CD4-positive, alpha-beta T cell treated with Interleukin-21 for 1 hour (primary cell): ENCODE measurements around the gene STMN1.
"Not testable (repeated sequence)": the region's sequence is repeated elsewhere in the genome, so short reads cannot be mapped to it uniquely, and the experiment has no call there.

ENCODE experiments used
- DNase-seq: peaks from one replicate; pipeline ENCODE4 v3.0.0-alpha.2; 2020

The STMN1 gene

DNA sequence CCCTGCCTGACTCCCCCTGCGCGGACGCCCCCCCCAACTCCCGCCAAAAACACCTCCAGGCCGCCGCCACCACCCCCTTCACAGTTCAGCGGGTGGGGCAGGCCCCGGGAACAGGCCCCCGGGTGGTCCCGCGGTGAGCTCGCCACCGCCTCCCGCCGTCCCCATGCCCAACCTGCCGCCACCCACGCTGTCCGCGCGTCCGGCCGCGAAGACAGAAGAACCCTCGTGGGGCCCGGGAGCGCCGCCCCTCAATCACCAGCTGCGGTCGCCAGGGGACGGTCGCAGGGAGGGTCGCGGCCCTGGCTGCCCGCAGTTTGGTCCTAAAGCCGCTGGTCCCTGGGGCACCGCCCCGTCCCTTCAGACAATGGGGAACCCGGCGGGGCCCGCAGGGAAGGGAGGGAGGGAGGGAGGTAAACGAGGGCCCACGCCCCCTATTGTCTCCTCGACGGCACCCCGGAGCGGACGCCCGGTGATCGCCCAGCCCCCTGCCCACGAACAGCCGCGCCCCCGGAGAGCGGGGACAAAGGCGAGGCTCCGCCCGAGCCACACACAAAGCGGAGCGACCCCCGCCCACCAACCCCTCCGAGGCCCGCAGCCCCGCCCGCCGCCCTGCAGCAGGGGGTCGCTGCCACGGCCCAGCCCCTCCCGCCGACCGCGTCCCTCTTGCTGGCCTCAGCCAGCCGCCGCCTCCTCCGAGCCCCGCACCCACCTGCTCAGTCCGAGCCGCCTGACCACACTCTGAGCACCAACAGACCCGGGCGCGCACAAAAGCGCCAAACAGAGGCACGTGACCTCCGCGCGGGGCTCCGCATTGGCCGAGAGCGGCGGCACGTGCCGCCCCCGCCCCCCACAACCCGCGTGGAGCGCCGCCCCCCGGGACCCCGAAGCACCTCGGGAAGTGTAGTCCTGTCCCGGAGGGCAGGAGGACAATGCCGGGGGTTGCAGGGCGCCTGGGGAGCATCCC is at the start of gene STMN1:
TSS of gene STMN1 (minus strand) at position 740 of the 964 bp plus-strand sequence. CDS start 1,743 bp downstream, outside the sequence.
- DNase-seq: peak; percentile 90

DNA sequence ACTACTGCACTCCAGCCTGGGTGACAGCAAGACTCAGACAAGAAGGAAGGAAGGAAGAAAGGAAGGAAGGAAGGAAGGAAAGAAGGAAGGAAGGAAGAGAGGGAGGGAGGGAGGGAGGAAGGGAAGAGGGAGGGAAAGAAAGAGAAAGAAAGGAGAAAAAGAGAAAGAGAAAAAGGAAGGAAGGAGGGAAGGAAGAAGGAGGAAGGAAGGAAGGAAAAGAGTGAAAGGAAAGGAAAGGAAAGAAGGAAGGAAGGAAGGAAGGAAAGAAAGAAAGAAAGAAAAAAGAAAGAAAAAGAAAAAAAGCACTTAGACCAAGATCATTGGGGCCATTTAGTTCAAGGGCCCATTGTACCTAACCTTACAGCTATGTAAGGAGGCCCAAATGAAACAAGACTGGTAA is 49.3 kb upstream of the STMN1 start:
- DNase-seq: no peak

DNA sequence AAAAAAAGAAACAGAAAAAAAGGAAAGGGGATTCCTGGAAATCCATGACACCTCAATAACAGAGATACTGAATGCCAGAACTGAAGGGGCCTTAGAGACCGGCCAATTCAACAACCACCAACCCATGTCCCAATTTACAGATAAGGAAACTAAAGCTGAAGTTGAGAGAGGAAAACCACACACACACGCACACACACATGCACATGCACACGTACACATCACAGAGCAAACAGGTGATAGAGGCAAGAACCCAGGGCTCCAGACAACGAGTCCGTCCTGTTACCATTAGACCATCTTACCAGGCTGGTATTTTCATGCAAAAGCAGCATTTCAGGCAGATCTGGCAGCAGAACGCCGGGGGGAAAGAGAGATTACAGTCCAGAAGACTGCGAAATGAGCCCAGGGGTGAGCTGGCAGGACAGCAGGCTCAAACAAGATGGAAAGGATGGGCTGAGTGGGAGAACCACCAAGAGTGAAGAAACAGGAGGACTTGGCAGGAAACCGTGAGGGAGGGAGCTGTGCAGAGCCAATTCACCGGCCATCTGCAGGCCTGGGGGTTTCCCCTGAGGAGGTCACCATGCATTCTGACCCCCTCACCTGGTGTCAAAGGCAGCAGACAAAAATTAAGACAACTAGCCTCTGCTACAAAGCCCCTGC is 48.2 kb upstream of the STMN1 start:
- no peak for DNase-seq

DNA sequence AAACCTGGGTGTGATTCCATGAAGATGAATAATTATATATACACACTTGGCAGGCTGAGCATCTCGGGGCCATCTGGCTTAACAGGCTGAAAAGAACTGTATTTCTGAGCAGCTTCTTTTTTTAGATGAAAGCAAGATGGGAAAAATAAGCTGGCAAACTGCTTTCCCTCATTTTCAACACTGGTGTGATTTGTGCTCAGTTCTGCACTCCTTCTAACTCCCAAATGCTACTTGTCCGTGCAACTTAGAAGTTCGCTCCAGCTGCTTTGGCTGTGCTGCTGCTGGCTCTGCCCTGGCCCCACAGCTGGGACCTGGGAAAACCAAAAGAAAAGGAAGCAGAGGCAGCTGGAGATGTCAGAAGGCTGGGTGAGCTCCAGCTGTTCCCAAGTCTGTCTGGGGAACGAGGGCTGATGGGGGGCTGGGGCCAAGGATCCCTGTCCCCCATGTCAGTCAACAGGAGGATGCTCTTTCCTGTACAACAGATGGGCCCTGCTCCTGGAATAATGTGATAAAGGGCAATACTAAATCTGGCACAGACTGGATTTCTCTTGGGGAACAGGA is 46.7 kb upstream of the STMN1 start:
- no peak for DNase-seq

DNA sequence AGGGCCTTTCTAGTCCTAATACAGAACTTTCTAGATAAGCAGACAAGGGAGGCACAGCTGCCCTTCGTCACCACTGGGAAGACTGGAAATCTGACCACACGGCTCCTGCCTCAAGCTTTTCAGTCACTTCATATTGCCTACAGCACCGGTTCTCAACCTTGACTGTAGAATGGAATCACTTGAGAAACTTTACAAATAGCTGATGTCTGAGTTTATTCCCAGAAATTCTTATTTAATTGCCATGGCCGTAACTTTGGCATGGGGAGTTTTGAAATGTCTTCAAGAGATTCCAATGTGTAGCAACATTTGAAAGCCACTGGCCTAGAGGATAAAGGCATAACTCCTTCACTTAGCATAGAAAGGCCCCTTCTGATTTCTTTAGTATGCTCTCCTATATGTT is 42.4 kb upstream of the STMN1 start:
- DNase-seq: no peak

DNA sequence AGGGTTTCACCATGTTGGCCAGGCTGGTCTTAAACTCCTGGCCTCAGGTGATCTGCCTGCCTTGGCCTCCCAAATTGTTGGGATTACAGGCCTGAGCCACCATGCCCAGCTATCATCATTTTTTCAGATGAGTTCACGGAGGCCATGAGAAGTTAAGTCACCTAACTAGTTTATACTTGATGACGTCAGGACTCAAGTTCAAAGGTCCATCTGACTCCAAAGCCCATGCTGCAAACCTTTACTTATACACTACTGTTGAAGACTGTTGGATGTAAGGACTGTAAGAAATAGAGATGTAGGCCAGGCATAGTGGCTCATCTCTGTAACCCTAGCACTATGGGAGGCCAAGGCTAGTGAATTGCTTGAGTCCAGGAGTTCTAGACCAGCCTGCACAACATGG is 40.8 kb upstream of the STMN1 start:
- DNase-seq: no peak

DNA sequence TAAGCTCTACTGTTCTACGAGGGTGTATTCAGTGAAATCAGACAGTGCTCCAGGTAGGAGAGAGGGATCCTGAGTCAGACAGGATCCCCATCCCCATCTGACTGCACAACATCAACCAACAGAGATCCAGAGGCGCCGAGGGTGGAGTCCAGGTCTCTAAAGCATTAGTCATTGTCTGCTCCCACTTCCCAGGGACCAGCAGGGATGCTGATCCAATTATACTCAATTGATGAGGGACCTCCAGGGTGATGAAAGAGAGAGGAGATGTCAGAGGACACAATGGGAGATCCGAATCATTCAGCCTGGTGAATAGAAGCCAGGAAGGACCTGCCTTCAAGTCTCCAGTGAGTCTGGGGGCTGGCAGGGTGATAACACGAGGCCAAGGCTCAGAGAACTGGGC is 39.5 kb upstream of the STMN1 start:
- DNase-seq: no peak

DNA sequence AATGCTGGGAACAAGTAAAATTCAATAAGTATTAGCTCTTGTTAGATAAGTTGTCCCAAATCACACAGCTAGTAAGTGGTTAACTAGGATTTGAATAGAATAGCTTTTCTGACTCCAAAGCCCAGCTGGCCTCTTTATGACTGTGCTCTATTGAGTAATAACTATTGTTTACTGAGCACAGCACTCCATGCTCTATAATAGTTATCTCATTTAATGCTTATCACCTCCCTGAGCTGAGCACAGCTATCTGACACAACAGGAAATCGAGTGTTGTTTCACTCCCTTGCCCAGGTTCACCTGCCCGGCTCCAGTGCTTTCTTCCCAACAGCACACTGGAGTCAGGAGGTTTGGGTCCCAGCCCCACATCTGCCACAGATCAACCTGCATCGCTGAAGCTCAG is 38.8 kb upstream of the STMN1 start:
- DNase-seq: no peak

DNA sequence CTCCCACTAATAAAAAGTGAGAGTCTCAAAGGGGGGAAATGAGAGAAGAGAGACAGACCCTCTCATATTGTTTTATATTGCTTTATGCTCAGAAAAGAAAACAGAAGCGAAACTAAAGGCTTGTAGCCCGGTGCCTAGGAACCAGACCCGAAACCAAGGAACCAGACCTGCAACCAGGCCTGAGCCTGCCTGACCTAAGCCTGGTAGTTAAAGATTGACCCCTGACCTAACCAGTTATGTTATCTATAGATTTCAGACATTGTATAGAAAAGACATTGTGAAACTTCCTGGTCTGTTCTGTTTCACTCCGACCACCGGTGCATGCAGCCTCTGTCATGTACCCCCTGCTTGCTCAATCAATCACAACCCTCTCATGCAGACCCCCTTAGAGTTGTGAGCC is 37.3 kb upstream of the STMN1 start:
- not testable (repeated sequence) for DNase-seq

DNA sequence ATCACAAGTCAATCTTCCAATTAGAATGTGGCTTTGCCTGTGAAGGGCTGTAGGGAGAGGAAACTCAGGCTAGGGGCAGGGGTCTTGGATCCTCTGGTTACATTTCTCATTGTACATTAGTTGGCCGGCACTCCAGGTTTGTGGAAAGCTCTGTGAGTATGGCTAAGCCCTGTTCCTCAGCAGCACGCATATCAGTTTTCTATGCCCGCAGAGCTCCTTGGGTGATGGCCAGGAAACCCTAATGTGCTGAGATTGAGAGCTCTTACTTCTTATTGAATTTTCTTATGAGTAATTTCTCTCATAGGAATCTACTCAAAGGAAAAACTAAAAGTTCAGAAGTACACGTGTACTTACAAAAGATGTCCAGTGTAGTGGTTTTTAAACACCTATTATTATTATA is 30.7 kb upstream of the STMN1 start:
- no peak for DNase-seq

DNA sequence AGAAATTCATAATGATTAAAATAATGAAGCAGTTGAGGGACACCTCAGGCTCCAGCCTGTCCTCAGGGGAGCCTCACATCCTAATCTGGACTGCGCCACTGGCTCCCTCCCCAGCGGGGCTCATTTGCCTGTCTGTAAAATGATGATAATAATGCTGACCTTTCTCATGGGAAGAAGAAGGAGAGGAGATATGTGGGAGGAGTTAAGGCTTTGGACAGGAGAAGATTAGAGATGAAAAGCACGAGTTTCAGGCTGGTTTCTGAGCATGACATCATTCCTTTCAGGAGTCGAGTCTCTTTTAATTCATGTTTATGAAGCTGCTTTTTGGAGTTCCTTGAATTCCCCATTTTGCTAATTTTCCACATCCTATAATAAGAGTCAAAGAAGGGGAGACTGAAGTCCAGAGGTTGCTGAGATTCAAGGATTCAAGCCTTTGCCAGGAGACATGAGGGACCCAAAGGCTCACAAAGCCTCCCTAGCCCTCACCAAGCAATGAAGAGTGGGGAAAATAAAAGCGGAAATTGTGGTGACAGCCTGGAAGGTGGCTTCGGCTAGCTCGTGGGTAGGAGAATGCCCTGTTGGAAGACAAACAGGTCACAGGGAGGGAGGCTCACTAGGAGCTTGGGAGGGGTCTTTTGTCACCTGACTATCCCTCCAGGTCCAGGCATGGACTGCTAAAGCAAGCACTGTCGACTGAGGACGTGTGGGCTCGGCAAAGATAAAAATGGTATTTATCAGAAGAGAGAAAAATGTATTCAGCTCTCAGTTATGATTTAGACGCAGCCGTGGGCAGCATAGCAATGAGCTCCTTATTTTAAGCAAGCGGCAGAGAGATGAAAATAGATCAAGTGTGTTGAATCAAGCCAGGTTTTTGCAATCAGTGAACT is 27.5 kb upstream of the STMN1 start:
- no peak for DNase-seq

DNA sequence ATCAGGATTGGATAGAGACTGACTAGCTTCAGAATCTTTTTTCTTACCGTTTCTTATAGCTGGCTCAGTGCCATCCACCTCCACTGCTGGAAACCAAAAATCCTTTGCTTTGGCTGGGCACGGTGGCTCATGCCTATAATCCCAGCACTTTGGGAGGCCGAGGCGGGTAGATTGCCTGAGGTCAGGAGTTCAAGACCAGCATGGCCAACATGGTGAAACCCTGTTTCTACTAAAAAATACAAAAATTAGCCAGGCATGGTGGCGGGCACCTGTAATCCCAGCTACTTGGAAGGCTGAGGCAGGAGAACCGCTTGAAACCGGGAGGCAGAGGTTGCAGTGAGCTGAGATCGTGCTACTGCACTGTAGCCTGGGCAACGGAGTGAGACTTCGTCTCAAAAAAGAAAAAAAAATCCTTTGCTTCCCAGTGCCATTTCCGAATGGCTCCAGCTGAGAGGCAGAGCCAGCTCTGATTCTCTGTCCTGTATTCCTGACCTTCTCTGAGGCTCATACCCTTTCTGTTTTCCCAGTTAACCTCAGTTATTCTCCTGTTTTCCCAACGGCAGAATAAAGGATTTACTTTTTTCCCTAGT is 26.7 kb upstream of the STMN1 start:
- DNase-seq: not testable (repeated sequence)

DNA sequence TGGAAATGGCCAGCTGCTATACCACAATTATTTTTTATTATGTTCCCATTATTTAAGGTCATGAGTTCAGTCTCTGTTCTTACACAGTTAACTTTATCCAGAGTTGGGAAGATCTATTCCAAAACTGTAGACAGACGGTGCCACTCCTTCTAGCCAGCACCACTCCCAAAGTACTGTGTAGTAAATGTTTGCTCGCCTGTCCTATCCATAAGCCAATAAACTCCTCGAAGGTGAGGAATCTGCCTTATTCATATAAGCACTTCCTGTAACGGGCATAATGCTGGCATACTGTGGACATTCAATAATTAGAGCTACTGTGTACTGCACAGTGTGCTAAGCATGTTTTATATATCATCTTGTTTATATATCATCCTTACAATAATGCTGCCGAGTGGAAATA is 26.1 kb upstream of the STMN1 start:
- no peak for DNase-seq

DNA sequence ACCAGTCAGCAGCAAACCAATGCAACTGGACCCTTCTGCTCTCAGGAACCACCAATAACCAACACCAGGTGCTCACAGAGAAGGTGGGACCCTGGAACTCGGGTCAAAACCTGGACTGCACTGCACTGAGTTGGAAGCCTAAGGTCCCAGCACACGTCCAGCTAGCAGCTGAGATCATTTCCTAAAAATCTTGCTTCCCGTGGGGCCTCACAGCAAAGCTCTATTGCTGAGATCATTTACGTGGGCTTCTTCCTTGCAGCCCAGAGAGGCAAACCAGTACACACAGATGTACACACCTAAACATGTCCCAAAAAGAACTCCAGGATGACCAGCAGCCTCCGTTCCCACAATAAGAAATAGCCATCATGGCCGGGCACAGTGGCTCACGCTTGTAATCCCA is 22.8 kb upstream of the STMN1 start:
- DNase-seq: no peak

DNA sequence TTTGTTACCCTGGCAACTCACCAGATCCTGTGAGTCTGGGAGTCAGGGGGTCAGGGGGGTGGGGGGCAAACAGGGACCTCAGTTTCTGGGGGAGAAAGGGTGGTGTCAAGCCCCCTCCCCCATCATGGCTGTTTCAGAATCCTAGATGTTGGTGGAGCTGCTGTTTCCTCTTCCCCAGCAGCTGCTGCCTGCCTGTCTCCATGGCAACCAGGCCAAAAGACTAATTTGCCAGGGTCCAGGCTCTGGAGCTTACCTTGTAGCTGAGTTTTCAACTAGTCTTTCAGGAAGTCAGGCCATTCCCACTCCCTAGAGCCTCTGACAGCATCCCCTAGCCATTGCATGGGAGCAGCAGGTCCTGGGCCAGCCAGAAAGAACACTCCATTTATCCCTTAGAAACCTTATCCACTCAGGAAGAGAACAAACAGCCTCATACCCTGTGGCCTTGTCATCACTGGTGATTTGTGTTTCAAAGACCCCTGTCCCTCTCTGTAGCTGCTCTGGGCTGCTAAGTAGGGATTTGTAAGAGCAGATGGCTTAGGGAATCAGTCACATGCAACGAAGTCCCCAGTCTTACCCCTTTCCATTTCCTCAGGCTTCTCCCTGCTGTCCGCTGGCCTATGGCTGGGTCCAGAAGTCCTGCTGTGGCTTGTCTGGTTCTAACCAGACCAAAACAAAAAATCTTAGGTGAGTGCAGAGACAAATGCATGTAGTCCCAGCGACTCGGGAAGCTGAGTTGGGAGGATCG is 21.5 kb upstream of the STMN1 start:
- DNase-seq: no peak

DNA sequence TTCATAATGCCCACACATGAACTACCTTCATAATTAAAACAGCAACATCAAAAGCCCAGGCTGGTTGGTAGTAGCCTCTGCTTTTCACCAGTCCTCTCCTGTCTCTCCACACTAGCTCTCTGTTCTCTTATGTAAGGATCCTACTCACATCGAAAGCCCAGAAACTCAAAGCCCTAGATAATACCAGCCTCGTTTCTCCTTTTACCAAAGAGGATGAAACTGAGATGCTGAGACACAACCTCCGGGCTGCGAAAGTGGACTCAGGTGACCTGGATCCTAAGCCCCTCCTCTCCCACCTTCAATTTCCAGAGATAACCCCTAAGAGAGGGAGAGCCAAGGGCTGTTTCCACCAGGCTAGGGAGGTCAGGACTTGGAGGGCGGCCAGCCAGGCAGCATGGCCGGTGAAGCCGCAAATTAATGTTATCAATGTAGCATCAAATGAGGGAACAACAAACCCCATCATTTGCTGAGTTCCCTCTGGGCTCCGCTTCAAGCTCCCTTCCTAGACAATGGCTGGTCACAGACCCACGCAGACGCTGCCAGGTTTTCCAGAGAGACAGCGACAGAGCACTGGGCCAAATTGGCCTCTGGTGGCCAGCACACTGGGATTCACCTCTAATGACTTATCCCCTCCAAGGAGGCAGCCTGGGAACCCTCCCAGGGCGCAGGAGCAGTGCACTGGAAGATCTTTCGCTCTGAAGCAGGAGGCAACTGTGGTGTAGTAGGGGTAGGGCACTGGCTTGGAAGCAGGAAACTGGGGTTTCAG is 20.7 kb upstream of the STMN1 start:
- no peak for DNase-seq

DNA sequence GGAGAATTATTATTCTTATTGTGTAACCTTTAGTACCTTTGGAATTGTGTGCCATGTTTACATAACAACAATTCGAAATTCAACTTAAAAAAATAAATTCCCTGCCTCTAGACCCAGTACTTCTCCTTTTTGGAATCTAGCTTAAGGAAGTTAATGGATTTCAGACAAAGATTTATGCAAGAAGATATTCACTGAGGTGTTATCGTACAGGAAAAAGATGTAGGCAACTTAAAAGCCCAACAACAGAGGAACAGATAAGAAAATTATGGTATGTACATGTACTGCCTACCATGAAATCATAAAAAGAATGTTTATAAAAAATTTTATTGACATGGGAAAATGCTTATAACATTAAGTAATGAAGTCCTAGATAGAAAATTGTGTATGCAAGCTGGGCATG is 18.2 kb upstream of the STMN1 start:
- no peak for DNase-seq

DNA sequence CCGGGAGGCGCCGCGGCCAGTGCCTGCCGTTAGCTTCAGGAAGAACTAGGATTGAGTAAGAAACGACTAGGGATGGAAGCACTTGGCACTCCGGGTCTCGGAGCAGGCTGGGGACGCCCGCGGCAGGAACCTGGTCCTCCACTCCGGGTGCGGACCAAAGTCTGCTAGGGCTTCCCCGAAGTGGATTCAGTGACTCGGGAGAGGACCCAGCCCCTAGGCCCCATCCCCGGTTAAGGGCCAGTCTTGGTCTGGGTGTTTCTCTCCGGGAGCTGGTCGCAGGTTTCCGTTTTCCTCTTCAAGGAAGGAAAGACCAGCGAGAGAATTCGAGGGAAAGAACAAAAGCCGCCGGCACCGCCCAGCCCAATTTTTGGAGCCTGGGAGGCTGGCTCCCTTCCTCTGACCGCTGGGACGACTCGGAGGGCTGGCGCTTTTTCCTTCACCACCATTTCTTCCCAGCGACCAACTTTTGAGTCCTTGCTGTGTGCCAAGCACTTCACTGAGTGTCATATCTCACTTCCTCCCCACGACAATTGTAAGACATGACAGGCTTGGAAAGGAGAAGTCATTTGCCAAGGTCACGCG is 16.8 kb upstream of the STMN1 start:
- DNase-seq: no peak

DNA sequence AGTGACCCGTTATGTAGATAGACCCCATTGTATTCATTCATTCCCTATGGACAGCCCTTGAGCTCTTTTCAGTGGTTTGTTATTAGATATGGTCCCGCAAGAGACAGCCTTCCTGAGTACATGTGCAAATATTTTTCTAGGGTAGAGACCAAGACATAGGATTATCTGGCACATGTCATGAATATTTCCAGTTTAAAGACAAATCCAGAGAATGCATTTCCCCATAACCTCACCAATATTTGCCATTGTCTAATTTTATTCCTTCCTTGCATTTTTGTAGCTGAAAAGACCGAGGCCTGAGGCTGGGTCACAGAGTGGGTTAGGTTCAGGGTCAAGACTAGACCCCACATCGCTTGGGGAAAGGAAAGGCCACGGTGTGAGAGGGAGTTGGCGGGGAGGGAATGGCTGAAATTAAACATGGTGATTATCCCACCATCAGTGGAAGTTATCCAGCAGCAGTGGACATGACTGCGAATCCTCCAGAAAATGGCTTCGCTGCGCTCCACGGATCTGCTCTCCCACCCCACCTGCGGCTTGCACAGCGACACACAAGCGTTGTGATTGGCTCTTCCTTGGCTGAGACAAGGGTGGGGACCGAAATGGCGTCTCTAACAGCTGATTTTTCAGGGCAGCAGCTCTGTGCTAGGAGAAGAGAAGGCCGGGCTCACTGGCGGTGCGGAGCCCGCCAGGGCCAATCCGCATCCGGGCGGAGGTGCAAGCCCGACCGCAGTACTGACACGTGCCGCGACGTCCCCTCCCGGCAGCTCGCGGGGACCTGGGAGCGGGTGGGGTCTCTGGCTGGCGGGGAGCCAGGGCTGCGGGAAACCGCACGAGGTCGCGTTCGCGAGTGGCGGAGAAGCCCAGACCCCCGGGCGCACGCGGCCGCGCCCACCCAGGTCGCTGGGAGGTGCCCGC is 16.1 kb upstream of the STMN1 start:
- DNase-seq: peak; percentile 63
